ENCODE data around the gene ZNF853. TPM values are rescaled to one million over a fixed set of nuclear protein-coding genes. Genes with fewer than 3 reads are reported as not detected.

The ZNF853 gene
- total and polyA plus RNA-seq, 2 donors (not counting 3 experiments of a cell fraction or from before 2014, with no cell fraction given), result 0.47 to 0.58 TPM

DNA sequence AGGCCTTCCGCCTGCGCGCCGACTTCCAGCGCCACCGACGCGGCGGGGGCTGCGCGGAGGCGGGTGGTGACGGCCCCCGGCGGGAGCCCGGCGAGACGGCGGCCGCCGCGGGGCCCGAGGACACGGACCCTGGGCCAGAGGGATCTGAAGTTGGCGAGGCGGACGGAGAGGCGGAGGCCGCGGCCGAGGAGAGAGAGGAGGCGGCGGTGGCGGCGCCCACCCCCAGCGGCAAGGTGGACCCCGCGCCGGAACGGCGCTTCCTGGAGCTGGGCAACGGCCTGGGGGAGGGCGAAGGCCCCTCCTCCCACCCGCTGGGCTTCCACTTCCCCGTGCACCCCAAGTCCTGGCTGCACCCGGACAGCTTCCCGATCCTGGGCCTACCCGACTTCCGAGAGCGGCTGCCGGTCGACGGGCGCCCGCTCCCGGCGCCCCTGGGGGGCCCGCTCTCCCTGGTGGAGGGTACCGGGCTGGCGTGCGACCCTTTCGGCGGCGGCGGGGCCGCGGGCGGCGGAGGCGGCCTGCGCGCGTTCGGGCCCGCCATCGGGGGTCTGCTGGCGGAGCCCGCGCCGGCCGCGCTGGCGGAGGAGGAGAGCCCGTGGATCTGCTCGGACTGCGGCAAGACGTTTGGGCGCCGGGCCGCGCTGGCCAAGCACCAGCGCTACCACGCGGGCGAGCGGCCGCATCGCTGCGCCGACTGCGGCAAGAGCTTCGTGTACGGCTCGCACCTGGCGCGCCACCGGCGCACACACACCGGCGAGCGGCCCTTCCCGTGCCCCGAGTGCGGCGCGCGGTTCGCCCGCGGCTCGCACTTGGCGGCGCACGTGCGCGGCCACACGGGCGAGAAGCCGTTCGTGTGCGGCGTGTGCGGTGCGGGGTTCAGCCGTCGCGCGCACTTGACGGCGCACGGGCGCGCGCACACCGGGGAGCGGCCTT, 37.9 kb downstream of the ZNF853 start:
- no TSS peak for BruUV-seq (replicated peaks)
- H3K36me3 ChIP-seq (ENCODE audit: control insufficient read depth in 2 of 2, extremely low read depth in 1 of 2, insufficient read depth in 2 of 2, low read length in 2 of 2), result peaks cover 0 to 14% of the 10 kb centered on the region in 2 experiments
- no peaks in the 10 kb centered on the region for H3K9me1 ChIP-seq (replicated peaks; ENCODE audit: control insufficient read depth, extremely low read depth, insufficient read depth, low read length)
- intact Hi-C loops (cut with micrococcal nuclease) (no loop called here), dilution Hi-C loops (cut with MboI; ENCODE audit: extremely low pct_ligation_motif_present, low sequenced_read_pairs) (no loop called here)
- no peak overlapping the region for H3K4me2 ChIP-seq (ENCODE audit: insufficient read depth, low read length)
- no peak overlapping the region for H3K9ac ChIP-seq (replicated peaks; ENCODE audit: extremely low read depth, insufficient read depth, low read length)
- ChIA-PET CTCF (no interaction called here), POLR2A (no interaction called here)
- H3K79me2 ChIP-seq (ENCODE audit: control insufficient read depth, insufficient read depth, low read length), result no peaks in the 10 kb centered on the region
- H3K27me3 ChIP-seq (ENCODE audit: control insufficient read depth in 2 of 2, insufficient read depth in 2 of 2, low read length in 2 of 2), result no peaks in the 10 kb centered on the region
- DNase-seq (ENCODE audit: low read depth, low spot score) (no peak), FAIRE-seq (no peak)
- no peak for TF ChIP-seq MYC (IDR thresholded peaks at IDR 0.05; ENCODE audit: low read depth, low read length)
- TF ChIP-seq FOS (IDR thresholded peaks at IDR 0.05; ENCODE audit: borderline replicate concordance, insufficient read depth, low read length), result no peak
- TF ChIP-seq, protein P1, sequence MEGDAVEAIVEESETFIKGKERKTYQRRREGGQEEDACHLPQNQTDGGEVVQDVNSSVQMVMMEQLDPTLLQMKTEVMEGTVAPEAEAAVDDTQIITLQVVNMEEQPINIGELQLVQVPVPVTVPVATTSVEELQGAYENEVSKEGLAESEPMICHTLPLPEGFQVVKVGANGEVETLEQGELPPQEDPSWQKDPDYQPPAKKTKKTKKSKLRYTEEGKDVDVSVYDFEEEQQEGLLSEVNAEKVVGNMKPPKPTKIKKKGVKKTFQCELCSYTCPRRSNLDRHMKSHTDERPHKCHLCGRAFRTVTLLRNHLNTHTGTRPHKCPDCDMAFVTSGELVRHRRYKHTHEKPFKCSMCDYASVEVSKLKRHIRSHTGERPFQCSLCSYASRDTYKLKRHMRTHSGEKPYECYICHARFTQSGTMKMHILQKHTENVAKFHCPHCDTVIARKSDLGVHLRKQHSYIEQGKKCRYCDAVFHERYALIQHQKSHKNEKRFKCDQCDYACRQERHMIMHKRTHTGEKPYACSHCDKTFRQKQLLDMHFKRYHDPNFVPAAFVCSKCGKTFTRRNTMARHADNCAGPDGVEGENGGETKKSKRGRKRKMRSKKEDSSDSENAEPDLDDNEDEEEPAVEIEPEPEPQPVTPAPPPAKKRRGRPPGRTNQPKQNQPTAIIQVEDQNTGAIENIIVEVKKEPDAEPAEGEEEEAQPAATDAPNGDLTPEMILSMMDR (IDR thresholded peaks at IDR 0.05; ENCODE audit: extremely low read depth in 1 of 2, insufficient read depth in 1 of 2, low read depth in 1 of 2, low read length in 2 of 2), result no peak
- TF ChIP-seq POLR2AphosphoS5 (IDR thresholded peaks at IDR 0.05; ENCODE audit: insufficient read depth, low read depth, low read length), result no peak
- TF ChIP-seq JUN (IDR thresholded peaks at IDR 0.05; ENCODE audit: borderline replicate concordance, insufficient read depth, insufficient read length, low read depth), result no peak
- TF ChIP-seq, protein P2, sequence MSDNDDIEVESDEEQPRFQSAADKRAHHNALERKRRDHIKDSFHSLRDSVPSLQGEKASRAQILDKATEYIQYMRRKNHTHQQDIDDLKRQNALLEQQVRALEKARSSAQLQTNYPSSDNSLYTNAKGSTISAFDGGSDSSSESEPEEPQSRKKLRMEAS (IDR thresholded peaks at IDR 0.05; ENCODE audit: insufficient read depth, insufficient read length), result no peak
- TF ChIP-seq POLR2A (IDR thresholded peaks at IDR 0.05; ENCODE audit: low read depth, low read length), result no peak
- no peak for TF ChIP-seq EZH2 (IDR thresholded peaks at IDR 0.05; ENCODE audit: borderline replicate concordance, low read depth, low read length, severe bottlenecking)
- no peak for TF ChIP-seq GATA2 (IDR thresholded peaks at IDR 0.05; ENCODE audit: insufficient read depth, insufficient read length, low read depth, low read length)
- no peaks in the 10 kb centered on the region for H3K4me1 ChIP-seq (ENCODE audit: control insufficient read depth, extremely low read depth, insufficient read depth, low read length)
- no peak overlapping the region for H3K4me3 ChIP-seq (replicated peaks in 1 of 3; ENCODE audit: insufficient read depth in 1 of 3, low read depth in 1 of 3, low read length in 3 of 3)
- no peak overlapping the region for H2AFZ ChIP-seq (ENCODE audit: low read depth, low read length)
- no peaks in the 10 kb centered on the region for H4K20me1 ChIP-seq (replicated peaks; ENCODE audit: control insufficient read depth, extremely low read depth, insufficient read depth, low read length)
- no peaks in the 10 kb centered on the region for H3K9me3 ChIP-seq (replicated peaks; ENCODE audit: control insufficient read depth, insufficient read depth, low read length)
- H3K27ac ChIP-seq (ENCODE audit: insufficient read depth, low read depth, low read length), result no peak overlapping the region
